DMS153 treated with DMSO at 0.1 percent for 48 hours (cell line): ENCODE measurements around the gene SPTY2D1.
A peak's percentile ranks its signal among the peaks of the same experiment; 100 is the strongest.
"Not testable (repeated sequence)": the region's sequence is repeated elsewhere in the genome, so short reads cannot be mapped to it uniquely, and the experiment has no call there.

Experiments
- DNase-seq: peaks from one replicate; lab custom pipeline; 2025; ENCODE audit not compliant: unreplicated experiment; lab: John Stamatoyannopoulos, UW

The SPTY2D1 gene

DNA sequence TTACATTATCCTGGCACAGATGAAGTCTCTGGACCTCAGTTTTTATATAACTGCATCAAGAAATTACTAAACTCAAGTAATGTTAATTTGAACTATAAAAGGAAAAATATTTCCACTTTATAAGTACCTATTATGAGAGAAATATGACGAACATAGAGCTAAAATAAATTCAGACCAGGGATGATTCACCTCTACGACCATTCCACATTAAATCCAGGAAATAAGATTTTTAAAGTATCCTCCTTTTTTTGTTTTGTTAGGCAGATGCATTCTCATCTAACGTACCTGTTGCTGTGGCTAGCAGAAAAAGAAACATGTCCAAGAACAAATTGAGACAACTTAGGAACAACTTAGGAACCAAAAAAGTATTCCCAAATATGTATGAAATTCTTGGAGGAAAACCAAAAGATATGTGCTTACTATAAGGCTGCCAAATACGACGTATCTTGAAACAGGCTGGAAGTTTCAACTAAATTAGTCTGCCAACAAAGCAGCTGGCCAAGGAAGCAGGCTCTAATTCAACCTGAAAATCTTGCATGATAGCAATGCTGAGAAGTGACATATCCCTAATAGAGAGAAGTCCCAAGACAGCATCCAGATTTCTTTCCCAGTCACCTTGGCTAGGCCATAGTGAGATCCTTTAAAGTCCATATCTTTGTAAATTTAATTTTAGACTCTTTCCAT, 15.7 kb downstream of the SPTY2D1 start:
- DNase-seq: no peak

- DNase-seq: no peak
Measured at GRCh38 chr11:18617688-18618341, 16.3 kb downstream of the SPTY2D1 start.

- no peak for DNase-seq
Measured at GRCh38 chr11:18615628-18616392, 18.3 kb downstream of the SPTY2D1 start.

DNA sequence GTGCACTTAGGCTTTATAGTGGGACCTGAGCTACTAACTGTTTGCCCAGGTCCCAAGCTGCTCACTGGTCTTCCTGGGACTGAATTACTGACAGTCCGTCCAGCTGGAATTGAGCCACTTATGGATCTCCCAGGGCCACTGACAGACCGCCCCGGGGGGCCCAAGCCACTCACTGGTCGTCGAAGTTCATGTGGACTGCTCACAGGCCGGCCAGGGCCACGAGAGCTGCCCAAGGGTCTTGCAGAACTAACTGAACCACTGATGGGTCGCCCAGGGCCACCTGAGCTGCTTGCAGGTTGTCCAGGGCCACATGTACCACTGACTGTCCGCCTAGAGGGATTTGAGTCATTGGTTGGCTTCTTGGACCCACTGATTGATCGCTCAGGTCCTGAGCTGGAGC, 19.5 kb downstream of the SPTY2D1 start:
- DNase-seq: no peak

GRCh38 chr11:18612394-18612793, 21.7 kb downstream of the SPTY2D1 start:
- no peak for DNase-seq

DNA sequence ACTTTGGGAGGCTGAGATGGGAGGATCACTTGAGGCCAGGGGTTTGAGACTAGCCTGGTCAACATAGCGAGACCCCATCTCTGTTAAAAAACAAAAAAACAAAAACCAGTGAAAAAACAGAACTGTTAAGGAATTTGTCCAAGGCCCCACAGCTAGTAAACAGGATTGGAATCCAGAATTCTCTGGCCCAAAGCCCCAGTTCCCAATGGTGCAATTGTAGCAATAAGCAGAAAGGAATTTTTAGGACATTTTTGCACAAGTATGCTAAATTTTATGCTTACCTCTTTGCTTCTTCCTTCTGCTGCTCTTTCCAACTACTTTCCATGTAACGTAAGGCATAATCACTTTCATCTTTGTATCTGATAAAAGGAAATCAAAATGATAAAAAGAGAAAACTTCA, 22.9 kb downstream of the SPTY2D1 start:
- DNase-seq: no peak

- no peak for DNase-seq
Measured at GRCh38 chr11:18608376-18608775, 25.8 kb downstream of the SPTY2D1 start.

- no peak for DNase-seq
Measured at GRCh38 chr11:18600915-18601569, 33.1 kb downstream of the SPTY2D1 start.

DNA sequence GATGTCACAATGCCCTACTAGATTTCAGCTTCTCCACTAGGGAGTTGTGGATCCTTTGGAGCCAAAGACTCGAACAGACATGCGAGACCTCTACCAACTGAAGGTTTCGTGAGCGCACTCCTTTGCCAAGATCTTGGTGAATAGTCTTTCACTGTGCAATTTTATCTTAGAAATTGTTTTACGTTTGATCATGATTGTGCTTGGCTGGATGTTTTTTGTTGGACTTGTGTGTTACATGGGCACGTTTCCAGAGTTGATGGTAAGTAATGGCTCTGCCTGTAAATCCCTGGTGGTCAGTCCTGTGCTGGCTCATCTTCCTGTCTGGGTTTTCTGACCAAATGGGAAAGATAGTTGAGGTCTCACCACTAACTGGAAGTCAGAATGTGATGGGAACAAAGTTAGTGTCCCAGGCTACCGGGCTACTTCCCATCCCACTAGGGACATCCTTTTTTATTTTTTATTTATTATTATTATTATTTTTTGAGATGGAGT, 34.4 kb downstream of the SPTY2D1 start, which contains the start of gene MISFA:
MISFA (plus strand) TSS at position 51 of the 492 bp plus-strand sequence; CDS start at position 191, 140 bp downstream.
- no peak for DNase-seq

- no peak for DNase-seq
Measured at GRCh38 chr11:18594999-18595749, 39.0 kb downstream of the SPTY2D1 start.

DNA sequence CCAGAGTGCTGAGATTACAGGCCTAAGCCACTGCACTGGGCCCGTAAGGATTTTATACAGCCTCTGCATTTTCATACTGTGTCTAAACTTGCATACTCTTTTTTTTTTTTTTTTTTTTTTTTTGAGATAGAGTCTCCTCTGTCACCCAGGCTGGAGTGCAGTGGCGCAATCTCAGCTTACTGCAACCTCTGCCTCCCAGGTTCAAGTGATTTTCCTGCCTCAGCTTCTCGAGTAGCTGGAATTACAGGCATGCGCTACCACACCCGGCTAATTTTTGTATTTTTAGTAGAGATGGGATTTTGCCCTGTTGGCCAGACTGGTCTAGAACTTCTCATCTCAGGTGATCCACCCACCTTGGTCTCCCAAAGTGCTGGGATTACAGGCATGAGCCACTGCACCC, 40.1 kb downstream of the SPTY2D1 start:
- not testable (repeated sequence) for DNase-seq

DNA sequence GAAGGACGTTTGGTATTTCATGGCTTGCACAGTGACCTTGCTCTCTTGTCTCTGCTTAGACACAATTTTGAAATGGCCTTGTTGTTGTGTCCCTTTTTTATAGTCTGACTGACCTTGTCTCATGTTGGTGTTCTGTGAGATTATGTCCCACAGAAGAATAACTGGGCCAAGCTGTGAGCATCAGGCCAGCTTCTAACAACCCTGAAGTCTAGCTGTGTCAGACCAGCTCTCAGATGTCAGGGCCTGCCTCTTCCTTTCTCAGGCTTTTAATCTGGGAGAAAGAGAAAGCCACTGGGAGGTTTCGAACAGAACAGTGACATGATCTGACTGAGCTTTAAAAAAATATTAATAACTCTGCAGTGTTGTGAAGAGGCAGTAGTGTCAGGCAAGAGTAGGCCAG, 43.6 kb downstream of the SPTY2D1 start:
- no peak for DNase-seq

- DNase-seq: peak; percentile 78
Measured at GRCh38 chr11:18588297-18589252, 45.6 kb downstream of the SPTY2D1 start, which contains the start of gene UEVLD. TSS of gene UEVLD (minus strand) at chr11:18588734. CDS start at chr11:18588654, 80 bp downstream.

DNA sequence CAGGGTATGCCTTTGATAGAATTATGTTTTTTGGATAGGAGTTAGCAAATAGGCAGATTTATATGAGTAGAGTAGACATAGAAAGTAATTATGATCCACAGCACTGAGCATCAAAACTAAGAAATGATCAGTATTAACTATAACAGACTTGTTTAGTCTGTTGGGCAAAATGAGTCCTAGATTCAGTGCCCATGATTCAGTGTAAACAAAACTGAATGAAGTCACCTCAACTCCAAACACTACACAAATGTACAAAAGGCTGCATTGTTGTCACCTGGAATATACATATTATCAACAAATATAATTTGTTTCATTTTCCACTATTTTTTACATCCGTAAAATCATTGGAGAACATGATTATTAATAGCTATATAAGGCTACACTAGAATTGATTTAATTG, 52.3 kb downstream of the SPTY2D1 start:
- no peak for DNase-seq

DNA sequence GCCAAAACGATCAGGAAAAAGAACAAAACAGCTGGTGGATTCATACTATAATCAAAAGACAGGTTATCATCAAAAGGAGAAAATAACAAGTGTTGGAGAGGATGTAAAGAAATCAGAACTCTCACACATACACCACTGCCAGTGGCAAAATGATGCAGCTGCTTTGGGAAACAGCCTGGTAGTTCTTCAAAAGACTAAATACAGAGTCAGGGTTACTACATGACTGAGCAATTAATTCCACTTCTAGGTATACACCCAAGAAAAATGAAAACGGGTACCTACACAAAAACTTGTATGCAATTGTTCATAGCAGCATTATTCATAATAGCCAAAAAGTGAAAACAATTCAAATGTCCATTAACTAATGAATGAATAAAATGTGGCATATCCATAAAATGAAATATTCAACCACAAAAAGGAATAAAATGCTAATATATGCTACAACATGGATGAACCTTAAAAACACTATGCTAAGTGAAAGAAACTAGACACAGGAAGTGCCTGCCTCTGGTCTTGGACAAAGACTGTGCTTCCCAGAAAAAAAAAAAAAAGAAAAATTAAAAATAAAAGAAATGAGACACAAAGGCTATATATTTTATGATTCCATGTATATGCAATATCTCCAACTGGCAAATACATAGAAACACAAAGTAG, 53.9 kb downstream of the SPTY2D1 start:
- DNase-seq: no peak

GRCh38 chr11:18578975-18579598, 55.1 kb downstream of the SPTY2D1 start:
- DNase-seq: no peak

DNA sequence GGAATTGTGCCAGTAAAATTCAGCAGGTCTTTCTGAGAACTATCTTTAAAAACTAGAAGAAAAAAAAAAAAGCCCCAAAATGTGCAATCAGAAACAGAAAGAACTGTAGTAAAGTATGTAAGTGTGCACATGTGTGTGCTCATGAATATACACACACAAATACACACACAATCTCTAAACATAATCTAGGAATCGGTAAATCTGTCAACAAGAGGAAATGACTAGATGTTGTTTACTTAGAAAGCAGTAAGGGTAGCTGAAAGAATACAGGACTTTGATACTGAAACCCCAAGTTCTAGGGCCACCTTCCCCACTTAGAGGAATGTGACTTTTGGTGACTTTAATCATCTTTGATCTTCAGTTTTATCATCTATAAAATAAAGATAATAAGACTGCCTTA, 58.8 kb downstream of the SPTY2D1 start:
- DNase-seq: no peak

- DNase-seq: no peak
Measured at GRCh38 chr11:18567081-18567480, 67.1 kb downstream of the SPTY2D1 start.
